Fibroblast of peridontal ligament (primary cell): Measurements from ENCODE around the gene JAM3.
A peak's percentile ranks its signal among the peaks of the same experiment; 100 is the strongest.
"Not testable (repeated sequence)": the region's sequence is repeated elsewhere in the genome, so short reads cannot be mapped to it uniquely, and the experiment has no call there.

Experiments used
- DNase-seq: peaks from one replicate; pipeline ENCODE4 v3.0.0-alpha.2; 2010; ENCODE audit errors: extremely low read depth

Gene JAM3

DNA sequence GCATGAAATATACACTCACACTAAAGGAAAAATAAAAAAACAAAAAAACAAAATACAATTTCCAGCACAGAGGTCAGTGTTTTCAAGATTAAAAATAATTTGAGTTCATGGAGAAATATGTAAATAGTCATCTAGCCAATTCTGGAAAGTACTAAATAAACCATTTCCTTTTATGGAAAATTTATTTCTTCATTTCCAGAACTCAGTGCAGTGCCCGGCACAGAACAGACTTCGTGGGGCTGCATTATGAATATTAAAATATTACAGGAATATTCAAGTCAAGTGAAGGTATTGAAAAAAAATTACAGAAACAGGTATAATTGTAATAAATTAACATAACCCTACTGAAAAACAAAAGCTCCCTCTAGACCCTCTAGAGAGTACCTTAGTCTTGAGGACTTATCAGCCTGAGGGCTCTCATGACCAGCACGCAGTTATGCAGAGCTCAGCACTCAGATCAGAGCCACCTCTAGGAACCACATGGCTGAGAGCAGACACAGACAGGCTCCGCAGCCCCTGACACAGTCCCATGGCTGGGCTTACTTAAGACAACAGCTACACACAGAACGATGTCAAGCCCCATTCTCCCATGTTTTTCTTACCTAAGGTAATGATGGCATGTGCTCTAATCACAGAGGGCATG is 109.3 kb downstream of the JAM3 start:
- DNase-seq: no peak

DNA sequence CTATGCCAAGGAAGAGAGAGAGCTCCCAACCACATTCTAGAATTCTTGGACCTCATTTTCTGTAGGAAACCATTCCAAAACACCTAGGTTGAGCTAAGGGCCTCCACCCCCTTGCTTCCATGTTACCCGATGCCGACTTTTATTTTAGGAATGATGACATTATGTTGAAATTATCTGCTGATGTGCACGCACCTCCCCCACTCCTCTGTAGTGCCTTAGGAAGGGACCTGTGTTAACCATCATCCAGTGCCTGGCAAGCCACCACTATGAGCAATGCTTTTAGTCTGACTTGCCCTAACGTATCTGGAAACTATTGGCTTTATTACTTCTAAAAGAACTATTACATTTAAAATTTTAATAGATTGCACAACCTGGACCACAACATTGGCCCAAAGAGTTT is 112.8 kb downstream of the JAM3 start:
- peak; percentile 43 for DNase-seq

DNA sequence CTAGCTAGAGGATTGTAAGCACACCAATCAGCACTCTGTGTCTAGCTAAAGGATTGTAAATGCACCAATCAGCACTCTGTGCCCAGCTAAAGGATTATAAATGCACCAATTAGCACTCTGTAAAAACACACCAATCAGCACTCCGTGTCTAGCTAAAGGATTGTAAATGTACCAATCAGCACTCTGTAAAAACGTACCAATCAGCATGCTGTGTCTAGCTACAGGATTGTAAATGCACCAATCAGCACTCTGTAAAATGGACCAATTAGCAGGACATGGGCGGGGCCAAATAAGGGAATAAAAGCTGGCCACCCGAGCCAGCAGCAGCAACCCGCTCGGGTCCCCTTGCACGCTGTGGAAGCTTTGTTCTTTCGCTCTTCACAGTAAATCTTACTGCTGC is 119.2 kb downstream of the JAM3 start:
- not testable (repeated sequence) for DNase-seq

DNA sequence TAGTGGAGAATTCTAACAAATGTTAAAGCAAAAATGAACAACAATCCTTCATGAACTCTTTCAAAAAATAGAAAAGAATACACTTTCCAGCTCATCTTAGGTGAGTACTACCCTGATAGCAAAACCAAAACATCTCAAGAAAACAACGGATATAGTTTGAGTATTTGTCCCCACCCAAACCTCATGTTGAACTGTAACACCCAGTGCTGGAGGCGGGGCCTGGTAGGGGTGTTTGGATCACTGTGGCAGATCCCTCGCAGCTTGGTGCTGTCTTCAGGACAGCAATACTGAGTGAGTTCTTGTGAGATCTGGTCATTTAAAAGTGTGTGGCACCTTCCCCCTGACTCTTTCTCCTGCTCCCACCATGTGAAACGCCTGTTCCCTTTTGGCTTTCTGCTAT is 127.9 kb downstream of the JAM3 start:
- DNase-seq: no peak

GRCh38 chr11:134199531-134199930 is 130.7 kb downstream of the JAM3 start:
- DNase-seq: no peak

DNA sequence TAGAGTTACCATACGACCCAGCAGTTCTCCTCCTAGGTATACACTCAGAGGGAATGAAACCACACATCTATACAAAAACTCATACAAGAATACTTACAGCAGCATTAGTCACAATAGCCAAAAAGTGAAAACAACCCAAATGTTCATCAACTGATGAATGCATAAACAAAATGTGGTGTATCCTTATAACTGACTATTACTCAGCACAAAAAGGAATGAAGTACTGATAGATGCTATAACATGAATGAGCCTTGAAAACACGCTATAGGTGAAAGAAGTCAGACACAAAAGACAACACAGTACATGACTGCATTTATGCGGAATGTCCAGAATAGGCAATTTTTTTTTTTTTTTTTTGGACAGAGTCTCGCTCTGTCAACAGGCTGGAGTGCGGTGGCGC is 131.8 kb downstream of the JAM3 start:
- DNase-seq: no peak
